Measurements from ENCODE around the gene MTHFD1L. TPM values are rescaled to one million over a fixed set of nuclear protein-coding genes. Genes with fewer than 3 reads are reported as not detected.

MTHFD1L gene
- total RNA-seq, 5 donors from 2014 or later (not counting 1 experiment from before 2014, with no cell fraction given) = 9.3 to 34.2 (median 26.7) TPM

DNA sequence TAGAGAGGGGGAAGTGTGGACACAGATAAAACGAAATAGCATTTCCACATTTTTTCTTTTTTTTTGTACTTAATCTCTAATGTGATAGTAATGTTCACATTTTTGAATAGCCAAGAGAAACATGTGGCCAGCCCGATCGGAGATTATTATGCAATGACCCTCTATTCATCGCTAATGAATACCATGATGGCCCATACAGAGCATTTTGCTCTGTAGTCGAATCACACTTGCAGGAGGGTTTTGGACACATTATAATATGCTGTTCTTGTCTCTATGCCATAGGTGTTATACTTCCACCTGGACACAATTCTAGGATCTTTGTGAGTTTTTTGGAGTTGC, 60.1 kb downstream of the MTHFD1L start:
- Histone ChIP-seq H3K9me3 (no peaks in the 10 kb centered on the region), H3K27ac (ENCODE audit: low read length) (no peak overlapping the region), H3K4me3 (ENCODE audit: control insufficient read depth in 1 of 2, extremely low read depth in 1 of 2, low read length in 1 of 2) (no peak overlapping the region), H3K4me1 (ENCODE audit: control insufficient read depth in 1 of 2, extremely low read depth in 1 of 2, insufficient read depth in 2 of 2, low read length in 2 of 2) (no peaks in the 10 kb centered on the region), H3K27me3 (replicated peaks in 1 of 2; ENCODE audit: control insufficient read depth in 2 of 2, extremely low read depth in 1 of 2, insufficient read depth in 2 of 2, low read length in 1 of 2) (no peaks in the 10 kb centered on the region), H3K36me3 (ENCODE audit: control insufficient read depth in 2 of 2, extremely low read depth in 1 of 2, insufficient read depth in 1 of 2, low read length in 1 of 2) (no peaks in the 10 kb centered on the region)
- H3K9me3 Mint-ChIP-seq = no peaks in the 10 kb centered on the region
- H3K27ac Mint-ChIP-seq = no peak overlapping the region
- ChIA-PET CTCF (no interaction called here), POLR2A (no interaction called here)
- H3K4me3 Mint-ChIP-seq = no peak overlapping the region
- H3K4me1 Mint-ChIP-seq = no peaks in the 10 kb centered on the region
- DNase-seq (no peak), ATAC-seq (replicated peaks in 1 of 4) (no peak)
- WGBS (ENCODE audit: insufficient coverage) = 100% methylated on average over 2 of the region's 5 CpGs
- H3K27me3 Mint-ChIP-seq = no peaks in the 10 kb centered on the region
- peaks cover 26% of the 10 kb centered on the region for H3K36me3 Mint-ChIP-seq

DNA sequence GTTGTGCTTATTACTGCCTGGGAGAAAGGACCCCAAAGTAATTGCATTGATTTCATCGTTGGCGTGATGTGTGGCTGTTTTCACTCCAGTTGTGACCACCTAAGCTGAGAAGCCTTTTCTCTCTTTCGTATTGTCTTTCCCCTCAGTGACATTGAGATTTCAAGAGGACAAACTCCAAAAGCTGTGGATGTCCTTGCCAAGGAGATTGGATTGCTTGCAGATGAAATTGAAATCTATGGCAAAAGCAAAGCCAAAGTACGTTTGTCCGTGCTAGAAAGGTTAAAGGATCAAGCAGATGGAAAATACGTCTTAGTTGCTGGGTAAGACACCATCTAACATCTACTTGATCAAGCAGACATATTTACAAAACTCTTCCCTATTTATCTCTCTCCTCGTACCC, 60.5 kb downstream of the MTHFD1L start:
- no peaks in the 10 kb centered on the region for H3K27me3 ChIP-seq (replicated peaks in 1 of 2; ENCODE audit: control insufficient read depth in 2 of 2, extremely low read depth in 1 of 2, insufficient read depth in 2 of 2, low read length in 1 of 2)
- no peaks in the 10 kb centered on the region for H3K27me3 Mint-ChIP-seq
- peaks cover 26% of the 10 kb centered on the region for H3K36me3 Mint-ChIP-seq
- H3K27ac Mint-ChIP-seq = no peak overlapping the region
- WGBS (ENCODE audit: insufficient coverage) = 100% methylated on average over 2 of the region's 7 CpGs
- CTCF ChIA-PET = no interaction called here
- no peaks in the 10 kb centered on the region for H3K4me1 ChIP-seq (ENCODE audit: control insufficient read depth in 1 of 2, extremely low read depth in 1 of 2, insufficient read depth in 2 of 2, low read length in 2 of 2)
- H3K4me3 Mint-ChIP-seq = no peak overlapping the region
- POLR2A ChIA-PET = no interaction called here
- no peak overlapping the region for H3K27ac ChIP-seq (ENCODE audit: low read length)
- H3K9me3 ChIP-seq = no peaks in the 10 kb centered on the region
- no peak overlapping the region for H3K4me3 ChIP-seq (ENCODE audit: control insufficient read depth in 1 of 2, extremely low read depth in 1 of 2, low read length in 1 of 2)
- H3K9me3 Mint-ChIP-seq = no peaks in the 10 kb centered on the region
- ATAC-seq (replicated peaks in 1 of 4) (no peak), DNase-seq (no peak)
- H3K4me1 Mint-ChIP-seq = no peaks in the 10 kb centered on the region
- H3K36me3 ChIP-seq (ENCODE audit: control insufficient read depth in 2 of 2, extremely low read depth in 1 of 2, insufficient read depth in 1 of 2, low read length in 1 of 2) = no peaks in the 10 kb centered on the region

DNA sequence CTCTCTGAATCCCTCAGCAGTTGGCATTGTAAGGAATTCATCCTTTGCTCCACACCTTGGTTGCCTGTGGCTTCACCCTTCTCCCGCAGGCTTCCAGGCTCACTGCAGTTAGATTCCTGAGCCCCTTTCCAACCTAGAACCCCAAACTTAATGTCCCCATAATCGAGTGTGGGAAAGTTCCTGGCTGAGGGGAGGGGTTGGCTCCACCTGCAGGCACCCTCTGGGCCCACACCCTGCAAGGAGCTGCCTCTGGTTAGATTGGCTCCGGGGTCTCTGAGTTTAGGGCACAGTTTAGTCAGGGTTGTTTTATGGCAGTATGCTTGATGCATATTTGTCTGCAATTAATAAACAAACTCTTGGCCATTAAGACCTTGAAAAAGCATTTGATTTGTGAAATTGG, 63.4 kb downstream of the MTHFD1L start:
- ChIA-PET POLR2A (no interaction called here), CTCF (no interaction called here)
- Histone ChIP-seq H3K27me3 (replicated peaks in 1 of 2; ENCODE audit: control insufficient read depth in 2 of 2, extremely low read depth in 1 of 2, insufficient read depth in 2 of 2, low read length in 1 of 2) (no peaks in the 10 kb centered on the region), H3K4me1 (ENCODE audit: control insufficient read depth in 1 of 2, extremely low read depth in 1 of 2, insufficient read depth in 2 of 2, low read length in 2 of 2) (no peaks in the 10 kb centered on the region), H3K4me3 (ENCODE audit: control insufficient read depth in 1 of 2, extremely low read depth in 1 of 2, low read length in 1 of 2) (no peak overlapping the region), H3K27ac (ENCODE audit: low read length) (no peak overlapping the region), H3K9me3 (no peaks in the 10 kb centered on the region), H3K36me3 (ENCODE audit: control insufficient read depth in 2 of 2, extremely low read depth in 1 of 2, insufficient read depth in 1 of 2, low read length in 1 of 2) (no peaks in the 10 kb centered on the region)
- no peaks in the 10 kb centered on the region for H3K4me1 Mint-ChIP-seq
- DNase-seq (no peak), ATAC-seq (replicated peaks in 1 of 4) (no peak)
- no peak overlapping the region for H3K4me3 Mint-ChIP-seq
- H3K9me3 Mint-ChIP-seq = no peaks in the 10 kb centered on the region
- H3K27ac Mint-ChIP-seq = no peak overlapping the region
- H3K27me3 Mint-ChIP-seq = no peaks in the 10 kb centered on the region
- WGBS (ENCODE audit: insufficient coverage) = no CpG with 5 or more reads among the region's 3 CpGs
- H3K36me3 Mint-ChIP-seq = peaks cover 27% of the 10 kb centered on the region

DNA sequence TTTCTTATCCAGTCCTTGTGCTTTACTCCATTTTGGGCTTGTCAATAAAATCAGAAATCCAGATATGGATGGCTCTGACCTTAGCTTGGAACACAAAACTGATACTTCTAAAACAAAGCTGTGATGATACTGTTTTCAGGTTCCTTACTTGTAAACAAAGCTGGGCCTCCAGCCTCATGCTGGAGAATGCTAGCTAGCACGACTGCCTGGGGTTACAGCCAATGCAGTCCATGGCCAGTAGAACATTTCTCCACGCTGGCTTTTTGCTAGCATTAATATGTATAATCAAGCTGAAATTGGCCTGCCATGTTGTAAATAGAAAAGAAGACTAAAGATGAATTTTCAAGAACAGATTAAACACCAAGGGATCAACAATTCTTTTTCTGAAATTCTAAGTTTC, 63.9 kb downstream of the MTHFD1L start:
- no CpG with 5 or more reads among the region's 2 CpGs for WGBS (ENCODE audit: insufficient coverage)
- Histone ChIP-seq H3K36me3 (ENCODE audit: control insufficient read depth in 2 of 2, extremely low read depth in 1 of 2, insufficient read depth in 1 of 2, low read length in 1 of 2) (no peaks in the 10 kb centered on the region), H3K9me3 (no peaks in the 10 kb centered on the region), H3K27ac (ENCODE audit: low read length) (no peak overlapping the region), H3K4me1 (ENCODE audit: control insufficient read depth in 1 of 2, extremely low read depth in 1 of 2, insufficient read depth in 2 of 2, low read length in 2 of 2) (no peaks in the 10 kb centered on the region), H3K4me3 (ENCODE audit: control insufficient read depth in 1 of 2, extremely low read depth in 1 of 2, low read length in 1 of 2) (no peak overlapping the region), H3K27me3 (replicated peaks in 1 of 2; ENCODE audit: control insufficient read depth in 2 of 2, extremely low read depth in 1 of 2, insufficient read depth in 2 of 2, low read length in 1 of 2) (no peaks in the 10 kb centered on the region)
- H3K4me1 Mint-ChIP-seq = no peaks in the 10 kb centered on the region
- H3K27ac Mint-ChIP-seq = no peak overlapping the region
- H3K36me3 Mint-ChIP-seq = peaks cover 32% of the 10 kb centered on the region
- ChIA-PET CTCF (no interaction called here), POLR2A (no interaction called here)
- DNase-seq (no peak), ATAC-seq (replicated peaks in 1 of 4) (no peak)
- H3K4me3 Mint-ChIP-seq = no peak overlapping the region
- no peaks in the 10 kb centered on the region for H3K27me3 Mint-ChIP-seq
- no peaks in the 10 kb centered on the region for H3K9me3 Mint-ChIP-seq

DNA sequence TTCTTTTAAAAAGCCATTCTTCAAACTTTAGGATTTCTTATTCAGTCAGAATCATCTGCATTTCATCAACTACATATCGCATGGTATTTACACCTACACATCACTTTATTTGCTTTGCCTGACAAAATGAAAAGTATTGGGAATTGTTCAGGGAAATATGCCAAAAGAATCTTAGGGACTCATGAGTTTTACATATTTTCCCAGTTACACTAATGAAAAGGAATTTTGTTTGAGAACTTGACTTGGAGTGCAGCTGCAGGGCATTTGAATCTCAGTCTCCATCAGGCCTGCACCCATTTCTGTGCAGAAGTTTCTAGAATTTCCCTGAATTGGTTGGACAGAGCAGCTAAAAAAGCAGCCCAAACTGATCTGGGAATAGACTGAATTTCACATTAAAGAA, 65.3 kb downstream of the MTHFD1L start:
- no peak overlapping the region for H3K27ac Mint-ChIP-seq
- Histone ChIP-seq H3K27ac (ENCODE audit: low read length) (no peak overlapping the region), H3K4me1 (ENCODE audit: control insufficient read depth in 1 of 2, extremely low read depth in 1 of 2, insufficient read depth in 2 of 2, low read length in 2 of 2) (no peaks in the 10 kb centered on the region), H3K4me3 (ENCODE audit: control insufficient read depth in 1 of 2, extremely low read depth in 1 of 2, low read length in 1 of 2) (no peak overlapping the region), H3K27me3 (replicated peaks in 1 of 2; ENCODE audit: control insufficient read depth in 2 of 2, extremely low read depth in 1 of 2, insufficient read depth in 2 of 2, low read length in 1 of 2) (no peaks in the 10 kb centered on the region), H3K36me3 (ENCODE audit: control insufficient read depth in 2 of 2, extremely low read depth in 1 of 2, insufficient read depth in 1 of 2, low read length in 1 of 2) (no peaks in the 10 kb centered on the region), H3K9me3 (no peaks in the 10 kb centered on the region)
- H3K9me3 Mint-ChIP-seq = no peaks in the 10 kb centered on the region
- DNase-seq (no peak), ATAC-seq (replicated peaks in 1 of 4) (no peak)
- no peak overlapping the region for H3K4me3 Mint-ChIP-seq
- H3K27me3 Mint-ChIP-seq = no peaks in the 10 kb centered on the region
- CTCF ChIA-PET = interaction anchor here in 1 of 2 donors (0.6 kb wide), 2 partner anchors 13 to 1235 kb away, joined by 3 to 5 read pairs; no protein-coding TSS in a partner anchor
- WGBS (ENCODE audit: insufficient coverage) = no CpG with 5 or more reads among the region's 1 CpG
- POLR2A ChIA-PET = interaction anchor here (0.7 kb wide), 2 partner anchors 30 to 95 kb away, joined by 12 read pairs; no protein-coding TSS in a partner anchor
- peaks cover 29% of the 10 kb centered on the region for H3K36me3 Mint-ChIP-seq
- H3K4me1 Mint-ChIP-seq = no peaks in the 10 kb centered on the region

DNA sequence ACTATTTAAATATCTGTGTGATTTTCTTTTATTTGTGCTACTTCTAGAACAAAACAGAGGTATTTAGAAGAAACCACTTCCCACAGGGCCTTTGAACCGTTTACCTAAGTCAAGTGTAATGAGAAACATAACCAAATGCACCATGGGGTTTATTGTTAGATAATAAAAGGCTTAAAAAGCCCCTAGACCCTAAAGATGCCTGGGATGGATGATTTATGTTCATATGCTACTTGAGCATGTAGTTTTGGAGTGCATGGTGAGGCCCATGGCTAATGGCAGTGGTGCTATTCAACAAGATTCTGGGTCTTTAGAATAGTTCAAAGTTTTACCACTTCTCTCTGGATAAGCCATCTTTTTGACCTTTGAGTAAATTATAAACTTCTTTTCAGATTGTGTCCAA, 65.9 kb downstream of the MTHFD1L start:
- H3K4me1 ChIP-seq (ENCODE audit: control insufficient read depth in 1 of 2, extremely low read depth in 1 of 2, insufficient read depth in 2 of 2, low read length in 2 of 2) = no peaks in the 10 kb centered on the region
- POLR2A ChIA-PET = interaction anchor here in 1 of 2 donors (0.7 kb wide), 1 partner anchor 29 kb away, joined by 6 read pairs; no protein-coding TSS in a partner anchor
- peaks cover 0 to under 1% of the 10 kb centered on the region in 2 donors for H3K36me3 ChIP-seq (ENCODE audit: control insufficient read depth in 2 of 2, extremely low read depth in 1 of 2, insufficient read depth in 1 of 2, low read length in 1 of 2)
- H3K9me3 ChIP-seq = no peaks in the 10 kb centered on the region
- Mint-ChIP-seq H3K4me3 (no peak overlapping the region), H3K4me1 (no peaks in the 10 kb centered on the region), H3K27ac (no peak overlapping the region), H3K27me3 (no peaks in the 10 kb centered on the region), H3K9me3 (no peaks in the 10 kb centered on the region), H3K36me3 (peaks cover 23% of the 10 kb centered on the region)
- ATAC-seq (replicated peaks in 1 of 4) (no peak), DNase-seq (no peak)
- CTCF ChIA-PET = no interaction called here
- H3K27ac ChIP-seq (ENCODE audit: low read length) = no peak overlapping the region
- no peak overlapping the region for H3K4me3 ChIP-seq (ENCODE audit: control insufficient read depth in 1 of 2, extremely low read depth in 1 of 2, low read length in 1 of 2)
- no peaks in the 10 kb centered on the region for H3K27me3 ChIP-seq (replicated peaks in 1 of 2; ENCODE audit: control insufficient read depth in 2 of 2, extremely low read depth in 1 of 2, insufficient read depth in 2 of 2, low read length in 1 of 2)
- WGBS (ENCODE audit: insufficient coverage) = no CpG with 5 or more reads among the region's 1 CpG

DNA sequence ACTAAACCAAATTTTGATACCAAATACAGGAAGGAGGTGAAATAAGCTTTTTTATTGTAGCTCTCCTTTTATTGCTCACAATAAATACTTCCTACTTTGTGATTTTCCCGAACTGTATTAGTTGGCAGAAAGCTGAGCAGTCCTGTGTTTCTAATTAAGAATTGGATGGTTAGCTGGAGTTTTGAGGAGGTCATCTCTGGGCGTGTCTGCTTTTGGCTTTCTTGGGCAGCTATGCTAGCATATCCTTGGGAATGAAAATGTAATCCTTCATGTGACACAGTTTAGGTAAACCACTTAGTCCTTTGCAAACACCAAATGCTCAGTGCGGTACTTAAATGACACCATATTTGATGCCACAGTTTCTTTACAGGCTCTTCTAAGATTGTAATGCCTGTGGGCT, 67.5 kb downstream of the MTHFD1L start:
- peaks cover 25% of the 10 kb centered on the region for H3K36me3 Mint-ChIP-seq
- no peaks in the 10 kb centered on the region for H3K27me3 Mint-ChIP-seq
- ChIA-PET POLR2A (interaction anchor here in 1 of 2 donors (0.7 kb wide), 1 partner anchor 72 kb away, joined by 5 read pairs; no protein-coding TSS in a partner anchor), CTCF (interaction anchor here in 1 of 2 donors (0.6 kb wide), 1 partner anchor 1351 kb away, joined by 8 read pairs; no protein-coding TSS in a partner anchor)
- no peak overlapping the region for H3K4me3 ChIP-seq (ENCODE audit: control insufficient read depth in 1 of 2, extremely low read depth in 1 of 2, low read length in 1 of 2)
- no peaks in the 10 kb centered on the region for H3K9me3 Mint-ChIP-seq
- no peaks in the 10 kb centered on the region for H3K27me3 ChIP-seq (replicated peaks in 1 of 2; ENCODE audit: control insufficient read depth in 2 of 2, extremely low read depth in 1 of 2, insufficient read depth in 2 of 2, low read length in 1 of 2)
- H3K4me1 Mint-ChIP-seq = no peaks in the 10 kb centered on the region
- H3K4me3 Mint-ChIP-seq = no peak overlapping the region
- H3K27ac Mint-ChIP-seq = no peak overlapping the region
- no peak for ATAC-seq (replicated peaks in 1 of 4)
- no peaks in the 10 kb centered on the region for H3K9me3 ChIP-seq
- no peaks in the 10 kb centered on the region for H3K4me1 ChIP-seq (ENCODE audit: control insufficient read depth in 1 of 2, extremely low read depth in 1 of 2, insufficient read depth in 2 of 2, low read length in 2 of 2)
- H3K36me3 ChIP-seq (ENCODE audit: control insufficient read depth in 2 of 2, extremely low read depth in 1 of 2, insufficient read depth in 1 of 2, low read length in 1 of 2) = peaks cover 0 to 5% of the 10 kb centered on the region in 2 donors
- DNase-seq = no peak
- no peak overlapping the region for H3K27ac ChIP-seq (ENCODE audit: low read length)
- 88% methylated on average over 2 of the region's 3 CpGs for WGBS (ENCODE audit: insufficient coverage)
